T-cell (primary cell): ENCODE results near the gene PSTK. TPM values are rescaled to one million over a fixed set of nuclear protein-coding genes. Genes with fewer than 3 reads are reported as not detected.

ENCODE experiments used
- ATAC-seq, 4 experiments: fragments of 200-7000 bp in 3 of 4; fragments of 150-1000 bp in 1 of 4; cut with Tn5 transposase; replicated peaks in 1 of 4; 1 replicate in 3 of 4; 2 replicates in 1 of 4; pipeline ENCODE4 v1.10.0; 2021; ENCODE audit warnings: moderate library complexity in 3 of 4, mild to moderate bottlenecking in 2 of 4, moderate number of reproducible peaks in 1 of 4
- CTCF ChIA-PET, 2 donors: fragments of 300-600 bp; sonication (Branson Sonifier 250); formaldehyde crosslinking; loops; one replicate each; lab custom pipeline; 2022; ENCODE audit warnings: antibody characterized with exemption in 2 of 2; lab: Charles Lee
- POLR2A ChIA-PET, 2 donors: fragments of 300-600 bp; sonication (Branson Sonifier 250); formaldehyde crosslinking; loops; one replicate each; lab custom pipeline; 2022; ENCODE audit warnings: antibody characterized with exemption in 2 of 2; lab: Charles Lee
- DNase-seq, 35 experiments: peaks; one replicate each; pipeline versions ENCODE4 v3.0.0 to v3.0.0-alpha.2; 2013 to 2023
- H3K27ac ChIP-seq: one replicate; pipeline ENCODE4 v1.5.1; 2013; ENCODE audit warnings: low read length
- H3K27me3 ChIP-seq, 2 experiments: replicated peaks in 1 of 2; 1 replicate in 1 of 2; 2 replicates in 1 of 2; pipeline versions ENCODE4 v1.6.1 to v1.7.0; 2013; ENCODE audit warnings: low read length in 1 of 2, mixed read lengths in 1 of 2; ENCODE audit not compliant: control insufficient read depth in 2 of 2, insufficient read depth in 2 of 2; ENCODE audit errors: extremely low read depth in 1 of 2
- H3K36me3 ChIP-seq, 2 donors: 1 replicate in 1 of 2; 2 replicates in 1 of 2; pipeline versions ENCODE4 v1.6.1 to v1.7.0; 2013; ENCODE audit warnings: low read length in 1 of 2; ENCODE audit not compliant: control insufficient read depth in 2 of 2, insufficient read depth in 1 of 2; ENCODE audit errors: extremely low read depth in 1 of 2
- H3K4me1 ChIP-seq, 2 experiments: 1 replicate in 1 of 2; 2 replicates in 1 of 2; pipeline versions ENCODE4 v1.6.1 to v1.7.0; 2013; ENCODE audit warnings: low read length in 2 of 2, mixed read lengths in 1 of 2; ENCODE audit not compliant: insufficient read depth in 2 of 2, control insufficient read depth in 1 of 2; ENCODE audit errors: extremely low read depth in 1 of 2
- H3K4me3 ChIP-seq, 2 donors: 1 replicate in 1 of 2; 2 replicates in 1 of 2; pipeline versions ENCODE4 v1.5.1 to v1.7.0; 2013; ENCODE audit warnings: mild to moderate bottlenecking in 2 of 2, low read length in 1 of 2, moderate library complexity in 1 of 2; ENCODE audit not compliant: control insufficient read depth in 1 of 2; ENCODE audit errors: extremely low read depth in 1 of 2
- H3K9me3 ChIP-seq: 2 replicates; pipeline ENCODE4 v1.7.0; 2013
- H3K27ac Mint-ChIP-seq, 2 donors: one replicate each; pipeline ENCODE4 v1.8.0; 2020 to 2021; ENCODE audit warnings: mild to moderate bottlenecking in 2 of 2, mixed read lengths in 2 of 2
- H3K27me3 Mint-ChIP-seq, 2 donors: one replicate each; pipeline ENCODE4 v1.8.0; 2021 to 2022; ENCODE audit warnings: mixed read lengths in 2 of 2
- H3K36me3 Mint-ChIP-seq: one replicate; pipeline ENCODE4 v1.8.0; 2021; ENCODE audit warnings: mixed read lengths
- H3K4me1 Mint-ChIP-seq, 3 donors: one replicate each; pipeline ENCODE4 v1.8.0; 2020 to 2022; ENCODE audit warnings: mixed read lengths in 3 of 3, mild to moderate bottlenecking in 1 of 3
- H3K4me3 Mint-ChIP-seq, 3 donors: one replicate each; pipeline ENCODE4 v1.8.0; 2020 to 2022; ENCODE audit warnings: mild to moderate bottlenecking in 3 of 3, mixed read lengths in 3 of 3, moderate library complexity in 3 of 3
- H3K9me3 Mint-ChIP-seq, 3 donors: one replicate each; pipeline ENCODE4 v1.8.0; 2020 to 2022; ENCODE audit warnings: mixed read lengths in 3 of 3
- WGBS: methylation state at CpG from one replicate; pipeline ENCODE4 v1.1.5; 2013; ENCODE audit warnings: missing lambda C conversion rate; ENCODE audit not compliant: insufficient coverage; 5-methylcytosine and 5-hydroxymethylcytosine counted together
- total RNA-seq, 35 experiments: library from RNA in 6 of 35; stranded (reverse) in 6 of 35; fragments of 120-200 nt in 1 of 35; gene quantifications; one replicate each; pipeline versions ENCODE4 v1.2.1 to v1.2.4 and lab custom pipeline; 2013 to 2026

PSTK gene
- total RNA-seq, 5 donors from 2014 or later (not counting 1 experiment from before 2014, with no cell fraction given) = 3.7 to 12.1 (median 5.2) TPM

- Histone ChIP-seq H3K9me3 (no peaks in the 10 kb centered on the region), H3K4me3 (no peak overlapping the region), H3K27me3 (peaks cover 0 to 12% of the 10 kb centered on the region in 2 experiments), H3K4me1 (no peaks in the 10 kb centered on the region), H3K27ac (no peak overlapping the region), H3K36me3 (no peaks in the 10 kb centered on the region)
- ChIA-PET POLR2A (no interaction called here), CTCF (no interaction called here)
- DNase-seq (no peak), ATAC-seq (no peak)
- Mint-ChIP-seq H3K36me3 (peaks cover 22% of the 10 kb centered on the region), H3K4me3 (no peak overlapping the region), H3K27me3 (peaks cover 13 to 18% of the 10 kb centered on the region in 2 donors), H3K9me3 (peaks cover 28 to 30% (median 28%) of the 10 kb centered on the region in 3 donors), H3K27ac (no peak overlapping the region), H3K4me1 (no peaks in the 10 kb centered on the region)
- no CpG with 5 or more reads among the region's 3 CpGs for WGBS
Observed at GRCh38 chr10:122968698-122969097, 11.5 kb upstream of the PSTK start.

DNA sequence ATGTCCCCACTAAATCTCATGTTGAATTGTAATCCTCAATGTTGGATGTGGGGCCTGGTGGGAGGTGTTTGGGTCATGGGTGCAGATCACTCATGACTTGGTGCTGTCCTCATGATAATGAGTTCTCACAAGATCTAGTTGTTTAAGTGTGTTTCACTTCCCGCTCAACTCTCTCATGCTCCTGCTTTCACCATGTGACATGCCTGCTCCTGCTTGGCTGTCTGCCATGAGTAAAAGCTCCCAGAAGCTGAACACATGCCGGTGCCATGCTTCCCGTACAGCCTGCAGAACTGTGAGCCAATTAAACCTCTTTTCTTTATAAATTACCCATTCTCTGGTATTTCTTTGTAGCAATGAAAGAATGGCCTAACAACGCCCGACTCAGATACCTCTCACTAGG, 6.2 kb upstream of the PSTK start:
- H3K36me3 ChIP-seq = no peaks in the 10 kb centered on the region
- ATAC-seq (no peak), DNase-seq (no peak)
- peaks cover 0 to 5% (median 0%) of the 10 kb centered on the region in 3 donors for H3K9me3 Mint-ChIP-seq
- H3K27ac ChIP-seq = no peak overlapping the region
- no peak overlapping the region for H3K27ac Mint-ChIP-seq
- no peaks in the 10 kb centered on the region for H3K4me1 Mint-ChIP-seq
- 80% methylated on average over 3 of the region's 5 CpGs for WGBS
- H3K4me1 ChIP-seq = no peaks in the 10 kb centered on the region
- POLR2A ChIA-PET = no interaction called here
- CTCF ChIA-PET = no interaction called here
- H3K4me3 Mint-ChIP-seq = no peak overlapping the region
- H3K9me3 ChIP-seq = no peaks in the 10 kb centered on the region
- peaks cover 0 to 3% of the 10 kb centered on the region in 2 donors for H3K27me3 Mint-ChIP-seq
- no peaks in the 10 kb centered on the region for H3K27me3 ChIP-seq
- no peaks in the 10 kb centered on the region for H3K36me3 Mint-ChIP-seq
- H3K4me3 ChIP-seq = no peak overlapping the region

GRCh38 chr10:122974543-122975064, 5.6 kb upstream of the PSTK start:
- no peak for ATAC-seq
- Mint-ChIP-seq H3K27me3 (peaks cover 0 to 3% of the 10 kb centered on the region in 2 donors), H3K27ac (no peak overlapping the region), H3K36me3 (no peaks in the 10 kb centered on the region), H3K4me3 (no peak overlapping the region), H3K9me3 (no peaks in the 10 kb centered on the region), H3K4me1 (no peaks in the 10 kb centered on the region)
- ChIA-PET POLR2A (no interaction called here), CTCF (no interaction called here)
- Histone ChIP-seq H3K27ac (no peak overlapping the region), H3K9me3 (no peaks in the 10 kb centered on the region), H3K4me3 (no peak overlapping the region), H3K27me3 (no peaks in the 10 kb centered on the region), H3K36me3 (no peaks in the 10 kb centered on the region), H3K4me1 (peaks cover 0 to 3% of the 10 kb centered on the region in 2 experiments)
- no peak for DNase-seq
- WGBS = no CpG with 5 or more reads among the region's 3 CpGs

- ChIA-PET CTCF (interaction anchor here (1.3 to 2.7 kb wide), 3 partner anchors 23 to 29 kb away, joined by 3 to 18 read pairs (median 5); partner anchors contain the start of genes ACADSB (in 1 of the 2) and IKZF5 (in 1 of the 2)), POLR2A (interaction anchor here (0.6 to 1.4 kb wide), 3 partner anchors 26 to 31 kb away, joined by 3 to 10 read pairs (median 3); no protein-coding TSS in a partner anchor)
- WGBS = no CpG with 5 or more reads among the region's 4 CpGs
- DNase-seq (peak in 1 of 35 experiments; percentile 27), ATAC-seq (no peak)
- H3K36me3 ChIP-seq = peaks cover 0 to 5% of the 10 kb centered on the region in 2 donors
- no peak overlapping the region for H3K27ac ChIP-seq
- Mint-ChIP-seq H3K4me3 (peak overlapping the region; percentile 87 to 90 (median 90)), H3K36me3 (peaks cover 13% of the 10 kb centered on the region), H3K9me3 (no peaks in the 10 kb centered on the region), H3K4me1 (peaks cover 16 to 24% (median 22%) of the 10 kb centered on the region in 3 donors), H3K27ac (peak overlapping the region; percentile 92), H3K27me3 (no peaks in the 10 kb centered on the region)
- H3K4me1 ChIP-seq = peaks cover 10 to 14% of the 10 kb centered on the region in 2 experiments
- H3K4me3 ChIP-seq = peak overlapping the region; percentile 44 to 92
- no peaks in the 10 kb centered on the region for H3K9me3 ChIP-seq
- H3K27me3 ChIP-seq = no peaks in the 10 kb centered on the region
Observed at GRCh38 chr10:122981066-122981464, 864 bp downstream of the PSTK start.

GRCh38 chr10:122983898-122984297, 3.7 kb downstream of the PSTK start:
- Mint-ChIP-seq H3K9me3 (no peaks in the 10 kb centered on the region), H3K4me3 (no peak overlapping the region), H3K36me3 (peaks cover 26% of the 10 kb centered on the region), H3K27ac (no peak overlapping the region), H3K27me3 (no peaks in the 10 kb centered on the region), H3K4me1 (peaks cover 16 to 24% (median 22%) of the 10 kb centered on the region in 3 donors)
- H3K4me1 ChIP-seq = peaks cover 10 to 14% of the 10 kb centered on the region in 2 experiments
- no peak for DNase-seq
- CTCF ChIA-PET = interaction anchor here in 1 of 2 donors (0.7 to 1.9 kb wide), 2 partner anchors 23 to 59 kb away, joined by 3 to 5 read pairs; no protein-coding TSS in a partner anchor
- no peak overlapping the region for H3K27ac ChIP-seq
- H3K4me3 ChIP-seq = no peak overlapping the region
- POLR2A ChIA-PET = interaction anchor here (0.7 to 0.9 kb wide), 2 partner anchors 20 to 24 kb away, joined by 3 to 4 read pairs; no protein-coding TSS in a partner anchor
- ATAC-seq = no peak
- peaks cover 0 to 5% of the 10 kb centered on the region in 2 donors for H3K36me3 ChIP-seq
- WGBS = 100% methylated on average over 2 of the region's 6 CpGs
- no peaks in the 10 kb centered on the region for H3K9me3 ChIP-seq
- no peaks in the 10 kb centered on the region for H3K27me3 ChIP-seq

- no peaks in the 10 kb centered on the region for H3K27me3 ChIP-seq
- Mint-ChIP-seq H3K27ac (no peak overlapping the region), H3K36me3 (peaks cover 26% of the 10 kb centered on the region), H3K4me1 (peaks cover 16 to 23% (median 21%) of the 10 kb centered on the region in 3 donors), H3K4me3 (no peak overlapping the region), H3K9me3 (no peaks in the 10 kb centered on the region), H3K27me3 (no peaks in the 10 kb centered on the region)
- H3K36me3 ChIP-seq = peaks cover 0 to 5% of the 10 kb centered on the region in 2 donors
- 100% methylated on average over 1 of the region's 2 CpGs for WGBS
- no peak for DNase-seq
- no peaks in the 10 kb centered on the region for H3K9me3 ChIP-seq
- H3K27ac ChIP-seq = no peak overlapping the region
- H3K4me3 ChIP-seq = no peak overlapping the region
- H3K4me1 ChIP-seq = peaks cover 10% of the 10 kb centered on the region in 2 experiments
- ATAC-seq = no peak
- CTCF ChIA-PET = interaction anchor here in 1 of 2 donors (0.7 to 1.9 kb wide), 2 partner anchors 23 to 58 kb away, joined by 3 to 5 read pairs; no protein-coding TSS in a partner anchor
- POLR2A ChIA-PET = interaction anchor here (0.7 to 0.9 kb wide), 3 partner anchors 11 to 23 kb away, joined by 3 to 7 read pairs (median 4); no protein-coding TSS in a partner anchor
Observed at GRCh38 chr10:122984708-122985107, 4.5 kb downstream of the PSTK start.
